Neuronal stem cell (in vitro differentiated cells): ENCODE results near the gene BORCS8.

Experiments used
- DNase-seq: peaks from one replicate; pipeline ENCODE4 v3.0.0-alpha.2; 2013; ENCODE audit warnings: low spot score
- H2AFZ ChIP-seq: one replicate; pipeline ENCODE4 v1.6.1; 2013; ENCODE audit warnings: mild to moderate bottlenecking, low read length, inconsistent platforms
- H2AK5ac ChIP-seq: 2 replicates; pipeline ENCODE4 v1.6.1; 2013; ENCODE audit warnings: low read depth, mild to moderate bottlenecking, inconsistent platforms, low read length, moderate library complexity, mixed read lengths
- H2BK120ac ChIP-seq: 2 replicates; pipeline ENCODE4 v1.6.1; 2013; ENCODE audit warnings: low read depth, mild to moderate bottlenecking, inconsistent platforms, low read length, moderate library complexity, mixed read lengths
- H2BK12ac ChIP-seq: one replicate; pipeline ENCODE4 v1.6.1; 2013; ENCODE audit warnings: low read length, inconsistent platforms
- H2BK15ac ChIP-seq: 2 replicates; pipeline ENCODE4 v1.6.1; 2013; ENCODE audit warnings: mild to moderate bottlenecking, low read length, inconsistent platforms, mixed read lengths
- H2BK5ac ChIP-seq: one replicate; pipeline ENCODE4 v1.6.1; 2013; ENCODE audit warnings: inconsistent platforms, mild to moderate bottlenecking, low read length, moderate library complexity
- H3K14ac ChIP-seq: one replicate; pipeline ENCODE4 v1.6.1; 2013; ENCODE audit warnings: low read length, inconsistent platforms
- H3K18ac ChIP-seq: 2 replicates; pipeline ENCODE4 v1.6.1; 2013; ENCODE audit warnings: low read length, inconsistent platforms
- H3K23ac ChIP-seq: 2 replicates; pipeline ENCODE4 v1.6.1; 2013; ENCODE audit warnings: low read depth, mild to moderate bottlenecking, mixed read lengths, low read length, inconsistent platforms; ENCODE audit not compliant: poor library complexity
- H3K27ac ChIP-seq: replicated peaks from 3 replicates; pipeline ENCODE4 v1.5.1; 2013; ENCODE audit warnings: low read length, inconsistent platforms
- H3K27me3 ChIP-seq, 3 experiments: 2 replicates each; pipeline ENCODE4 v1.6.1; 2013; ENCODE audit warnings: low read length in 3 of 3, mild to moderate bottlenecking in 2 of 3, inconsistent platforms in 1 of 3, low read depth in 1 of 3, mixed read lengths in 1 of 3, moderate library complexity in 1 of 3; ENCODE audit not compliant: control insufficient read depth in 3 of 3, insufficient read depth in 3 of 3
- H3K36me3 ChIP-seq, 2 donors: replicated peaks in 1 of 2; 2 replicates each; pipeline ENCODE4 v1.6.1; 2013; ENCODE audit warnings: low read length in 2 of 2; ENCODE audit not compliant: control insufficient read depth in 2 of 2, insufficient read depth in 2 of 2
- H3K4ac ChIP-seq: 2 replicates; pipeline ENCODE4 v1.6.1; 2013; ENCODE audit warnings: inconsistent platforms, mild to moderate bottlenecking, low read length, moderate library complexity
- H3K4me1 ChIP-seq, 2 donors: 1 replicate in 1 of 2; 2 replicates in 1 of 2; pipeline ENCODE4 v1.6.1; 2013; ENCODE audit warnings: low read length in 2 of 2, low read depth in 1 of 2; ENCODE audit not compliant: control insufficient read depth in 2 of 2, insufficient read depth in 1 of 2
- H3K4me2 ChIP-seq: one replicate; pipeline ENCODE4 v1.6.1; 2013; ENCODE audit warnings: mild to moderate bottlenecking, low read length, inconsistent platforms; ENCODE audit not compliant: insufficient read depth, poor library complexity, severe bottlenecking
- H3K4me3 ChIP-seq, 2 donors: 2 replicates each; pipeline ENCODE4 v1.5.1; 2013; ENCODE audit warnings: low read length in 2 of 2, mild to moderate bottlenecking in 2 of 2, inconsistent platforms in 1 of 2, moderate library complexity in 1 of 2
- H3K79me1 ChIP-seq: one replicate; pipeline ENCODE4 v1.6.1; 2013; ENCODE audit warnings: low read depth, mild to moderate bottlenecking, inconsistent platforms, low read length, moderate library complexity
- H3K9ac ChIP-seq: one replicate; pipeline ENCODE4 v1.6.1; 2013; ENCODE audit warnings: mild to moderate bottlenecking, low read depth, low read length, inconsistent platforms; ENCODE audit not compliant: poor library complexity
- H3K9me3 ChIP-seq, 2 donors: replicated peaks in 1 of 2; 2 replicates each; pipeline versions ENCODE3 to v1.6.1; 2013; ENCODE audit warnings: low read length in 2 of 2, mild to moderate bottlenecking in 2 of 2, inconsistent platforms in 1 of 2, low read depth in 1 of 2, mixed read lengths in 1 of 2, moderate library complexity in 1 of 2; ENCODE audit not compliant: control insufficient read depth in 2 of 2, insufficient read depth in 1 of 2
- H4K8ac ChIP-seq: one replicate; pipeline ENCODE4 v1.6.1; 2013; ENCODE audit warnings: low read depth, mild to moderate bottlenecking, inconsistent platforms, low read length, moderate library complexity
- H4K91ac ChIP-seq: one replicate; pipeline ENCODE4 v1.6.1; 2013; ENCODE audit warnings: low read length, low read depth, mild to moderate bottlenecking, inconsistent platforms; ENCODE audit not compliant: poor library complexity
- WGBS, 2 donors: extraction: QIAGEN DNeasy Blood & Tissue Kit; methylation state at CpG; one replicate each; pipeline ENCODE4 v1.1.7; 2013; ENCODE audit warnings: missing lambda C conversion rate in 2 of 2, mixed read lengths in 1 of 2; ENCODE audit not compliant: insufficient read length in 2 of 2, insufficient replicate concordance in 1 of 2; ENCODE audit errors: extremely low coverage in 2 of 2; 5-methylcytosine and 5-hydroxymethylcytosine counted together

Gene BORCS8

GRCh38 chr19:19185853-19186740 lies 5.9 kb downstream of the BORCS8 start:
- no peak overlapping the region for H3K27ac ChIP-seq
- peaks cover 11% of the 10 kb centered on the region for H3K79me1 ChIP-seq
- no peak overlapping the region for H3K23ac ChIP-seq
- H2AFZ ChIP-seq = no peak overlapping the region
- no CpG with 5 or more reads among the region's 9 CpGs for WGBS, 2 donors
- no peaks in the 10 kb centered on the region for H3K27me3 ChIP-seq
- peaks cover 11 to 36% of the 10 kb centered on the region in 2 donors for H3K36me3 ChIP-seq
- H3K9me3 ChIP-seq = no peaks in the 10 kb centered on the region
- H3K4ac ChIP-seq = no peak overlapping the region
- no peak overlapping the region for H2BK120ac ChIP-seq
- no peak overlapping the region for H3K4me3 ChIP-seq
- no peak overlapping the region for H3K18ac ChIP-seq
- DNase-seq = peak; percentile 56
- H2BK12ac ChIP-seq = no peak overlapping the region
- H4K8ac ChIP-seq = no peak overlapping the region
- H3K4me1 ChIP-seq = peaks cover 1 to 4% of the 10 kb centered on the region in 2 donors
- H3K9ac ChIP-seq = no peak overlapping the region
- no peak overlapping the region for H3K4me2 ChIP-seq
- H2AK5ac ChIP-seq = peak overlapping the region; percentile 89
- no peak overlapping the region for H4K91ac ChIP-seq
- no peak overlapping the region for H2BK5ac ChIP-seq
- H2BK15ac ChIP-seq = no peak overlapping the region
- H3K14ac ChIP-seq = no peak overlapping the region

- no peak overlapping the region for H2BK12ac ChIP-seq
These were observed 10.4 kb downstream of the BORCS8 start for GRCh38 chr19:19181488-19181998.

GRCh38 chr19:19179548-19180441 lies 12.2 kb downstream of the BORCS8 start:
- WGBS, 2 donors = no CpG with 5 or more reads among the region's 17 CpGs

More at GRCh38 chr19:19181488-19181998, 10.4 kb downstream of the BORCS8 start:
- H4K91ac ChIP-seq = no peak overlapping the region
- H3K9me3 ChIP-seq = no peaks in the 10 kb centered on the region
- peaks cover 8 to 34% of the 10 kb centered on the region in 2 donors for H3K36me3 ChIP-seq
- no peak for DNase-seq
- WGBS, 2 donors = no CpG with 5 or more reads among the region's 9 CpGs
- no peak overlapping the region for H3K9ac ChIP-seq
- no peak overlapping the region for H2BK15ac ChIP-seq
- H2BK120ac ChIP-seq = no peak overlapping the region
- H2AK5ac ChIP-seq = no peak overlapping the region
- no peak overlapping the region for H3K27ac ChIP-seq
- H4K8ac ChIP-seq = no peak overlapping the region
- no peaks in the 10 kb centered on the region for H3K4me1 ChIP-seq
- H3K4me2 ChIP-seq = no peak overlapping the region
- H3K27me3 ChIP-seq = no peaks in the 10 kb centered on the region
- H3K14ac ChIP-seq = no peak overlapping the region
- H3K4me3 ChIP-seq = no peak overlapping the region
- H3K4ac ChIP-seq = no peak overlapping the region
- no peak overlapping the region for H3K18ac ChIP-seq
- peaks cover 2% of the 10 kb centered on the region for H3K79me1 ChIP-seq
- no peak overlapping the region for H3K23ac ChIP-seq
- H2AFZ ChIP-seq = no peak overlapping the region
- no peak overlapping the region for H2BK5ac ChIP-seq

More at GRCh38 chr19:19179548-19180441, 12.2 kb downstream of the BORCS8 start:
- H3K4me1 ChIP-seq = no peaks in the 10 kb centered on the region
- H2BK120ac ChIP-seq = no peak overlapping the region
- no peak overlapping the region for H2BK5ac ChIP-seq
- H3K4me2 ChIP-seq = no peak overlapping the region
- no peaks in the 10 kb centered on the region for H3K27me3 ChIP-seq
- H2BK12ac ChIP-seq = no peak overlapping the region
- H2BK15ac ChIP-seq = no peak overlapping the region
- no peak overlapping the region for H3K9ac ChIP-seq
- no peak overlapping the region for H3K14ac ChIP-seq
- H3K36me3 ChIP-seq = peaks cover 5 to 23% of the 10 kb centered on the region in 2 donors
- H2AFZ ChIP-seq = no peak overlapping the region
- H3K18ac ChIP-seq = no peak overlapping the region
- H2AK5ac ChIP-seq = no peak overlapping the region
- H3K79me1 ChIP-seq = no peaks in the 10 kb centered on the region
- no peak overlapping the region for H4K91ac ChIP-seq
- H4K8ac ChIP-seq = peak overlapping the region; percentile 95
- no peaks in the 10 kb centered on the region for H3K9me3 ChIP-seq
- H3K23ac ChIP-seq = peak overlapping the region; percentile 52
- no peak overlapping the region for H3K4ac ChIP-seq
- no peak overlapping the region for H3K4me3 ChIP-seq
- no peak overlapping the region for H3K27ac ChIP-seq
- no peak for DNase-seq
